HEK293 (cell line): ENCODE measurements around the gene AKAP8L.

Experiments used
- CTCF ChIA-PET: fragments of 350-600 bp; formaldehyde crosslinking; extraction: SDS; loops from one replicate; lab custom pipeline; 2021; ENCODE audit warnings: antibody characterized with exemption; lab: Yijun Ruan, JAX
- POLR2A ChIA-PET: fragments of 300-600 bp; formaldehyde crosslinking; extraction: SDS; loops from one replicate; lab custom pipeline; 2020; ENCODE audit warnings: antibody characterized with exemption, inconsistent platforms; lab: Yijun Ruan, JAX
- H3K27ac ChIP-seq: fragments of 200-500 bp; sonication (Bioruptor generic); 2 replicates; pipeline ENCODE4 v1.5.1; 2014; ENCODE audit warnings: low read depth, low read length, control low read depth, inconsistent platforms; ENCODE audit errors: extremely low read depth
- H3K36me3 ChIP-seq, 2 experiments: fragments of 200-500 bp in 1 of 2; sonication (Bioruptor generic) in 1 of 2; 1 replicate in 1 of 2; 2 replicates in 1 of 2; pipeline ENCODE4 v1.5.1; 2014 to 2017; ENCODE audit warnings: inconsistent platforms in 2 of 2, low read length in 2 of 2; ENCODE audit not compliant: control insufficient read depth in 2 of 2, insufficient read depth in 1 of 2
- H3K4me1 ChIP-seq: fragments of 200-500 bp; sonication (Bioruptor generic); 2 replicates; pipeline ENCODE4 v1.5.1; 2014; ENCODE audit warnings: mild to moderate bottlenecking, low read length, inconsistent platforms; ENCODE audit not compliant: control insufficient read depth, insufficient read depth
- H3K4me3 ChIP-seq: 2 replicates; pipeline ENCODE4 v1.5.1; 2011; ENCODE audit warnings: low read depth, mild to moderate bottlenecking, control low read depth, low read length, moderate library complexity
- H3K9me3 ChIP-seq: fragments of 200-500 bp; sonication (Bioruptor generic); 2 replicates; pipeline ENCODE4 v1.5.1; 2014; ENCODE audit warnings: low read depth, low read length, inconsistent platforms; ENCODE audit not compliant: control insufficient read depth, insufficient read depth
- AEBP2 ChIP-seq: fragments of 450-650 bp; formaldehyde crosslinking; IDR thresholded peaks from 2 replicates; pipeline ENCODE4 v1.5.1; 2016; ENCODE audit warnings: missing biosample characterization, missing genetic modification characterization, borderline replicate concordance
- HOXC10 ChIP-seq: sonication (generic); formaldehyde crosslinking; IDR thresholded peaks from 2 replicates; pipeline ENCODE4 v1.8.1; 2023; ENCODE audit warnings: mild to moderate bottlenecking, missing genetic modification reagents
- HOXD13 ChIP-seq: sonication (generic); formaldehyde crosslinking; IDR thresholded peaks from 2 replicates; pipeline ENCODE4 v1.8.0; 2022; ENCODE audit warnings: missing genetic modification reagents, borderline replicate concordance
- KLF1 ChIP-seq: fragments of 450-650 bp; formaldehyde crosslinking; IDR thresholded peaks from 2 replicates; pipeline ENCODE4 v1.5.1; 2016; ENCODE audit warnings: missing biosample characterization, missing genetic modification characterization
- KLF8 ChIP-seq: fragments of 450-650 bp; formaldehyde crosslinking; IDR thresholded peaks from 2 replicates; pipeline ENCODE4 v1.5.1; 2016; ENCODE audit warnings: missing biosample characterization, missing genetic modification characterization
- KLF9 ChIP-seq: fragments of 450-650 bp; formaldehyde crosslinking; IDR thresholded peaks from 2 replicates; pipeline ENCODE4 v1.5.1; 2016; ENCODE audit warnings: missing biosample characterization, missing genetic modification characterization, low read depth
- MYNN ChIP-seq: fragments of 450-650 bp; formaldehyde crosslinking; IDR thresholded peaks from 2 replicates; pipeline ENCODE4 v1.5.1; 2016; ENCODE audit warnings: missing biosample characterization, missing genetic modification characterization, borderline replicate concordance
- RBAK ChIP-seq: fragments of 450-650 bp; formaldehyde crosslinking; IDR thresholded peaks from 2 replicates; pipeline ENCODE4 v1.5.1; 2016; ENCODE audit warnings: missing biosample characterization, missing genetic modification characterization
- SCRT2 ChIP-seq: fragments of 450-650 bp; formaldehyde crosslinking; IDR thresholded peaks from 2 replicates; pipeline ENCODE4 v1.5.1; 2016; ENCODE audit warnings: missing biosample characterization, missing genetic modification characterization
- SETDB1 ChIP-seq: IDR thresholded peaks from one replicate; pipeline ENCODE4 v1.6.1; 2017; ENCODE audit warnings: mild to moderate bottlenecking, low read length, moderate library complexity, mixed read lengths; ENCODE audit not compliant: insufficient read length
- SP2 ChIP-seq: fragments of 450-650 bp; formaldehyde crosslinking; IDR thresholded peaks from 2 replicates; pipeline ENCODE4 v1.5.1; 2016; ENCODE audit warnings: missing biosample characterization, missing genetic modification characterization
- SP3 ChIP-seq: fragments of 450-650 bp; formaldehyde crosslinking; IDR thresholded peaks from 2 replicates; pipeline ENCODE4 v1.5.1; 2016; ENCODE audit warnings: missing biosample characterization, missing genetic modification characterization
- ZNF114 ChIP-seq: fragments of 450-650 bp; formaldehyde crosslinking; IDR thresholded peaks from 2 replicates; pipeline ENCODE4 v1.5.0; 2017; ENCODE audit warnings: missing biosample characterization, missing genetic modification characterization
- ZNF2 ChIP-seq: fragments of 450-650 bp; formaldehyde crosslinking; IDR thresholded peaks from 2 replicates; pipeline ENCODE4 v1.5.1; 2016; ENCODE audit warnings: missing biosample characterization, missing genetic modification characterization
- ZNF473 ChIP-seq: fragments of 450-650 bp; formaldehyde crosslinking; IDR thresholded peaks from 2 replicates; pipeline ENCODE4 v1.5.1; 2017; ENCODE audit warnings: missing biosample characterization, missing genetic modification characterization
- ZNF596 ChIP-seq: fragments of 450-650 bp; IDR thresholded peaks from 2 replicates; pipeline ENCODE4 v1.5.0; 2018; ENCODE audit warnings: missing biosample characterization, mild to moderate bottlenecking, missing genetic modification characterization, moderate library complexity
- ZNF654 ChIP-seq: fragments of 450-650 bp; formaldehyde crosslinking; IDR thresholded peaks from 2 replicates; pipeline ENCODE4 v1.5.1; 2016; ENCODE audit warnings: low read depth, missing biosample characterization, missing genetic modification characterization
- ZNF747 ChIP-seq: fragments of 450-650 bp; formaldehyde crosslinking; IDR thresholded peaks from 2 replicates; pipeline ENCODE4 v1.5.1; 2016; ENCODE audit warnings: missing biosample characterization, missing genetic modification characterization
- ZSCAN16 ChIP-seq: fragments of 450-650 bp; formaldehyde crosslinking; IDR thresholded peaks from 2 replicates; pipeline ENCODE4 v1.5.1; 2016; ENCODE audit warnings: missing biosample characterization, missing genetic modification characterization
- ZSCAN23 ChIP-seq: fragments of 450-650 bp; formaldehyde crosslinking; IDR thresholded peaks from 2 replicates; pipeline ENCODE4 v1.5.1; 2016; ENCODE audit warnings: missing biosample characterization, missing genetic modification characterization
- TF ChIP-seq, protein P1 (sequence below): fragments of 450-650 bp; formaldehyde crosslinking; IDR thresholded peaks from 2 replicates; pipeline ENCODE4 v1.5.1; 2016; ENCODE audit warnings: missing biosample characterization, missing genetic modification characterization
- TF ChIP-seq, protein P2 (sequence below): IDR thresholded peaks from 2 replicates; pipeline ENCODE4 v1.6.1; 2011; ENCODE audit warnings: mild to moderate bottlenecking, low read depth, low read length, borderline replicate concordance
- TF ChIP-seq, protein P3 (sequence below): fragments of 450-650 bp; formaldehyde crosslinking; IDR thresholded peaks from 2 replicates; pipeline ENCODE4 v1.5.1; 2016; ENCODE audit warnings: missing biosample characterization, missing genetic modification characterization, borderline replicate concordance

The AKAP8L gene

DNA sequence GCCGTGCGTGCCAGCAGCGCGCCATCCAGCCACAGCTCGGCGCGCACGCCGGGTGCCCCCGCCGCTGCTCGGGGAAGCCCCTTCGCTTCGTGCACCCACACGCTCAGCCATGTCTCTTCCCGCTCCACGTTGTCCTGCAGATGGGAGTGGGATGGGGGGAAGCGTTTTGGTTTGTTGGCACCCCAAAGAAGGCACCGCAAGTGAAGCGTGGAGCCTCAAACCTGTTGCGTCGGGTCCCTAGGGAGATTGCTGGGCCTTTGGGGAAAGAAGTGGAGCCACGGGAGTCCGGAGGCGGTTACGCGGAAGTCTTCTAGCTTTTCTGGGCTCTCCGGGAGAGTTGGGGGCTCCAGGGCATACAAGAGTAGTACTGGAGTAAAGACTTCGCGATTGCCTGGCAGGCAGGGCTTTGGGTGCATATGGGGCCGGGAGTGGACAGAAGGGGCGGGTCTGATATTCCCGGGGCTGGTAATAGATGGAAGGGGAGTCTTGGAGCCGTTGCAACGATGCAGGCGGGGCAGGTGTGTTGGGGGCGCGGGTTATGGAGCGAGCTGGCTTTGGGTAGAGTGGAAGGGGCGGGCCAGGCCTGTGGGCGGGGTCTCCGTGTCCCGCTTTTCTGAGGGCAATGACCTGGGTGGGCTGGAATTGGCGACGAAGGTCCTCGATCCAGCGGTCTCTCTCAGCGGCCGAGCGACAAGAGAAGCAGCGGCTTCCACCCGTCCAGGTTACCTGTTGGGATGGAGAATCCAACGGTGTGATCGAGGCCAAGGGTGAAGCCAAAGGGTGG, 39.1 kb upstream of the AKAP8L start:
- Histone ChIP-seq H3K36me3 (no peaks in the 10 kb centered on the region), H3K4me3 (no peak overlapping the region), H3K4me1 (no peaks in the 10 kb centered on the region; the same call in 1 of the 2 replicates), H3K27ac (no peak overlapping the region), H3K9me3 (no peaks in the 10 kb centered on the region)
- peak; percentile 25; the same call in 1 of the 2 replicates for TF ChIP-seq KLF1 (tag by site-specific recombination)
- TF ChIP-seq, protein P1, sequence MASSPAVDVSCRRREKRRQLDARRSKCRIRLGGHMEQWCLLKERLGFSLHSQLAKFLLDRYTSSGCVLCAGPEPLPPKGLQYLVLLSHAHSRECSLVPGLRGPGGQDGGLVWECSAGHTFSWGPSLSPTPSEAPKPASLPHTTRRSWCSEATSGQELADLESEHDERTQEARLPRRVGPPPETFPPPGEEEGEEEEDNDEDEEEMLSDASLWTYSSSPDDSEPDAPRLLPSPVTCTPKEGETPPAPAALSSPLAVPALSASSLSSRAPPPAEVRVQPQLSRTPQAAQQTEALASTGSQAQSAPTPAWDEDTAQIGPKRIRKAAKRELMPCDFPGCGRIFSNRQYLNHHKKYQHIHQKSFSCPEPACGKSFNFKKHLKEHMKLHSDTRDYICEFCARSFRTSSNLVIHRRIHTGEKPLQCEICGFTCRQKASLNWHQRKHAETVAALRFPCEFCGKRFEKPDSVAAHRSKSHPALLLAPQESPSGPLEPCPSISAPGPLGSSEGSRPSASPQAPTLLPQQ (tag by site-specific recombination): no peak
- TF ChIP-seq, protein P2, sequence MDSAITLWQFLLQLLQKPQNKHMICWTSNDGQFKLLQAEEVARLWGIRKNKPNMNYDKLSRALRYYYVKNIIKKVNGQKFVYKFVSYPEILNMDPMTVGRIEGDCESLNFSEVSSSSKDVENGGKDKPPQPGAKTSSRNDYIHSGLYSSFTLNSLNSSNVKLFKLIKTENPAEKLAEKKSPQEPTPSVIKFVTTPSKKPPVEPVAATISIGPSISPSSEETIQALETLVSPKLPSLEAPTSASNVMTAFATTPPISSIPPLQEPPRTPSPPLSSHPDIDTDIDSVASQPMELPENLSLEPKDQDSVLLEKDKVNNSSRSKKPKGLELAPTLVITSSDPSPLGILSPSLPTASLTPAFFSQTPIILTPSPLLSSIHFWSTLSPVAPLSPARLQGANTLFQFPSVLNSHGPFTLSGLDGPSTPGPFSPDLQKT: no peak
- TF ChIP-seq SCRT2 (tag by site-specific recombination): peak; percentile 17; the same call in 1 of the 2 replicates
- TF ChIP-seq ZNF473: no peak
- TF ChIP-seq SETDB1: no peak
- no peak for TF ChIP-seq RBAK (tag by site-specific recombination)
- no peak for TF ChIP-seq ZNF2 (tag by site-specific recombination)
- POLR2A ChIA-PET: interaction anchor here (0.8 kb wide), 1 partner anchor 12 kb away, joined by 3 read pairs; no protein-coding TSS in a partner anchor
- CTCF ChIA-PET: no interaction called here

DNA sequence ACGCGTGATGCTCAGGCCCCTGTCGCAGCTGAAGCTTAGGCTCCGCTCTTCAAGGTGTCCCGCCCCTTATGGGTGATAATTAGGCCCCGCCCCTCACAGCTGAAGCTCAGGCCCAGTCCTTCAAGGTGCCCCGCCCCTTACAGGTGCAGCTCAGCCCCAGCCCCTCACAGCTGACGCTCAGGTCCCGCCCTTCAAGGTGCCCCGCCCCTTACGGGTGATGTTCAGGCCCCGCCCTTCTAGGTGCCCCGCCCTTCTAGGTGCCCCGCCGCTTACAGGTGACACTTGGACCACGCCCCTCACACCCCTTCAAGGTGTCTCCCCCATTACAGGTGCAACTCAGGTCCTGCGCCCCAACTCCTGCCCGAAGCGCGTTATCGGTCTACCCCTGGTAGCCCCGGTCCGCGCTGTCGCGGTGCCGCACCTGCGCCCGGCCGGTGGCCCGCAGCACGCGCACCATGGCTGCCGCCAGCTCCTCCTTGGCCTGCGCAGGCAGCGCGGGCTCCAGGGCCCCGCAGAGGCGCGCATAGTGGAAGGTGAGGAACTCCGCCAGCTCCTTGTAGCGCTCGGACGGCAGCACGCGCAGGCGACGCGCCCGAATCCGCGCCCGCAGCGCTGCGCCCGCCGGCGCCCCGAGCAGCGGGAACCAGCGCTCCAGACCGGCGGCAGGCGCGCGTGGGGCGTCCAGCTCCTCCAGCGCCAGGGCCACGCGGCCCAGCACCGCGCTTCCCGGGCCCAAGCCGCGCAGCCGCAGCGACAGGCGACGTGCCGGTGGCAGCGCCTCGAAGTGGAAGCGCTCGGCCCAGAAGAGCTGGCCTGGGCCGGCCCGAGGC, 38.3 kb upstream of the AKAP8L start:
- H3K27ac ChIP-seq: no peak overlapping the region
- no peaks in the 10 kb centered on the region; the same call in 1 of the 2 replicates for H3K4me1 ChIP-seq
- no peaks in the 10 kb centered on the region for H3K9me3 ChIP-seq
- ChIA-PET POLR2A (interaction anchor here (1.0 to 1.5 kb wide), 2 partner anchors 24 to 38 kb away, joined by 4 to 5 read pairs; partner anchors contain the start of gene AKAP8L), CTCF (no interaction called here)
- no peaks in the 10 kb centered on the region for H3K36me3 ChIP-seq
- H3K4me3 ChIP-seq: peak overlapping the region; percentile 7; the same call in 1 of the 2 replicates
- TF ChIP-seq SP3 (0 out of 2 replicates have a peak, but pooled peaks have one; percentile 19), KLF9 (tag by site-specific recombination) (peak; percentile 53; the same call in 1 of the 2 replicates), HOXD13 (no peak), SP2 (peak; percentile 51), ZNF747 (tag by site-specific recombination) (no peak), ZNF654 (no peak), KLF1 (tag by site-specific recombination) (peak; percentile 96), KLF8 (tag by site-specific recombination) (peak; percentile 80)
- TF ChIP-seq, all 188 proteins: peak for 5

- Histone ChIP-seq H3K4me1 (no peaks in the 10 kb centered on the region; the same call in 1 of the 2 replicates), H3K9me3 (no peaks in the 10 kb centered on the region), H3K4me3 (no peak overlapping the region), H3K27ac (no peak overlapping the region), H3K36me3 (no peaks in the 10 kb centered on the region)
- ChIA-PET POLR2A (interaction anchor here (1.0 to 1.5 kb wide), 2 partner anchors 24 to 38 kb away, joined by 4 to 5 read pairs; partner anchors contain the start of gene AKAP8L), CTCF (interaction anchor here (0.6 kb wide), 1 partner anchor 145 kb away, joined by 3 read pairs; no protein-coding TSS in a partner anchor)
- TF ChIP-seq ZSCAN16 (tag by site-specific recombination) (no peak), MYNN (no peak), AEBP2 (tag by site-specific recombination) (no peak), HOXC10 (no peak), ZNF114 (no peak), ZNF596 (tag by site-specific recombination) (no peak), ZSCAN23 (no peak)
- TF ChIP-seq, protein P3, sequence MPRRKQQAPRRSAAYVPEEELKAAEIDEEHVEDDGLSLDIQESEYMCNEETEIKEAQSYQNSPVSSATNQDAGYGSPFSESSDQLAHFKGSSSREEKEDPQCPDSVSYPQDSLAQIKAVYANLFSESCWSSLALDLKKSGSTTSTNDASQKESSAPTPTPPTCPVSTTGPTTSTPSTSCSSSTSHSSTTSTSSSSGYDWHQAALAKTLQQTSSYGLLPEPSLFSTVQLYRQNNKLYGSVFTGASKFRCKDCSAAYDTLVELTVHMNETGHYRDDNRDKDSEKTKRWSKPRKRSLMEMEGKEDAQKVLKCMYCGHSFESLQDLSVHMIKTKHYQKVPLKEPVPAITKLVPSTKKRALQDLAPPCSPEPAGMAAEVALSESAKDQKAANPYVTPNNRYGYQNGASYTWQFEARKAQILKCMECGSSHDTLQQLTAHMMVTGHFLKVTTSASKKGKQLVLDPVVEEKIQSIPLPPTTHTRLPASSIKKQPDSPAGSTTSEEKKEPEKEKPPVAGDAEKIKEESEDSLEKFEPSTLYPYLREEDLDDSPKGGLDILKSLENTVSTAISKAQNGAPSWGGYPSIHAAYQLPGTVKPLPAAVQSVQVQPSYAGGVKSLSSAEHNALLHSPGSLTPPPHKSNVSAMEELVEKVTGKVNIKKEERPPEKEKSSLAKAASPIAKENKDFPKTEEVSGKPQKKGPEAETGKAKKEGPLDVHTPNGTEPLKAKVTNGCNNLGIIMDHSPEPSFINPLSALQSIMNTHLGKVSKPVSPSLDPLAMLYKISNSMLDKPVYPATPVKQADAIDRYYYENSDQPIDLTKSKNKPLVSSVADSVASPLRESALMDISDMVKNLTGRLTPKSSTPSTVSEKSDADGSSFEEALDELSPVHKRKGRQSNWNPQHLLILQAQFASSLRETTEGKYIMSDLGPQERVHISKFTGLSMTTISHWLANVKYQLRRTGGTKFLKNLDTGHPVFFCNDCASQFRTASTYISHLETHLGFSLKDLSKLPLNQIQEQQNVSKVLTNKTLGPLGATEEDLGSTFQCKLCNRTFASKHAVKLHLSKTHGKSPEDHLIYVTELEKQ: no peak
Observed at GRCh38 chr19:15456441-15456840, 37.7 kb upstream of the AKAP8L start.
